ENCODE data around the gene CHPF. TPM values are rescaled to one million over a fixed set of nuclear protein-coding genes. Genes with fewer than 3 reads are reported as not detected.

Gene CHPF
- total RNA-seq, 2 donors from 2014 or later = 14.0 to 27.6 TPM

DNA sequence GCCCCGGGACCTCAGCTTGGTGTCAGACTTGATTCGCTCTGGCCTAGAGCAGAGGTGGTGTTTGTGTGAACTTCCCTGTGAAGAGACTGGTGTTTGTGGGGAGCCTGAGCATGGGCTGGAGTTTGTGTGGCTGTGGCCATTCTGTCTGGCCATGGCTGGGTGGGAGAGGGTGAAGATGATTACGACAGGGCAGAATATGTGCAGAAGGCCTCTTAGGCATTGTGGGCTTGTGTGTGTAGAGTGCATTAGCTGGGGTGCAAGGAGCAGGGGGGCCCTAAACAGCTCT, 17.2 kb upstream of the CHPF start:
- H3K27ac Mint-ChIP-seq = no peak overlapping the region
- no peak overlapping the region for H3K4me3 Mint-ChIP-seq
- peaks cover 21% of the 10 kb centered on the region for H3K27me3 Mint-ChIP-seq
- H3K9me3 Mint-ChIP-seq = no peaks in the 10 kb centered on the region
- no peaks in the 10 kb centered on the region for H3K4me1 Mint-ChIP-seq
- no peaks in the 10 kb centered on the region for H3K36me3 Mint-ChIP-seq (ENCODE audit: low read depth)
- ATAC-seq (replicated peaks) = no peak

DNA sequence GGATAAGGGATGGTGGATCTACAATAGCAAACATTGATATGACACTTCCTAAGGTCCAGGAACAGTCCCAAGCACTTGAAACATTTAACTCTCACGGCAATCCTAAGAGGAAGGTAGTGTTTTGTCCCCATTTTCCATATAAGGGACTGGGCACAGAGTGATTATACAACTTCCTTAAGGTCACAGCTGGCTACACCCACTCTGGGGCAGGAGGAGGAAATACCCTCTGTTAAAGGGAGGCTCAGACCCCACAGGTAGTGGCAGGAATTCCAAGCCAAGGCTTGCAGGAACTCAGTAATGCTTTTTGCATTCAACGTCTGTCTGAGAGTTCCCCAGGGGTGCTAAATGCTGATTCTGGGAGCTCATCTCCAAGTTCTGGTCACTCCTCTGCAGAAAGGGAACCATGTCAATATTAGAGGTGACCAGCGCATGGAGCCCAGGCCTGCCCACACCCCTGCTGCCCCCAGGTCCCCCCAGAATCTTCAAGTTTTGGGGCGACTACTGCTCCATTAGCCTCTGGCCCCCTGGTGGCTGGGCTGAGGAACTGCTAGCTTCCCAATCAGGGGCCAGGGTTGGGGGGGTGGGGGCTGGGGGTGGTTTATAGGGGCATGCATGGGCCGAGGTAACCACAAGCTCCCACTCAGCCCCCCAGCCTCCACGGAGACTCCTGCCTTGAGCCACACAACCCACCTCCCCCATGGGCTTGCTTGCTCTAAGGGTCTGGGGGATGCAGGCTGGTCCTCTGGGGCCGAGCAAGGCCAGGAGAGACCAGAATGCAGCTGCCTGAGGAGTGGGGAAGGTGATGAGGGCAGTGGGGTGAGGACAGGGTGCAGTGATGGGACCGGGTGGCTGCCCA, 16.7 kb upstream of the CHPF start:
- H3K36me3 Mint-ChIP-seq (ENCODE audit: low read depth) = no peaks in the 10 kb centered on the region
- H3K4me3 Mint-ChIP-seq = no peak overlapping the region
- ATAC-seq (replicated peaks) = peak; percentile 35
- H3K9me3 Mint-ChIP-seq = no peaks in the 10 kb centered on the region
- no peak overlapping the region for H3K27ac Mint-ChIP-seq
- no peaks in the 10 kb centered on the region for H3K4me1 Mint-ChIP-seq
- peaks cover 21% of the 10 kb centered on the region for H3K27me3 Mint-ChIP-seq

DNA sequence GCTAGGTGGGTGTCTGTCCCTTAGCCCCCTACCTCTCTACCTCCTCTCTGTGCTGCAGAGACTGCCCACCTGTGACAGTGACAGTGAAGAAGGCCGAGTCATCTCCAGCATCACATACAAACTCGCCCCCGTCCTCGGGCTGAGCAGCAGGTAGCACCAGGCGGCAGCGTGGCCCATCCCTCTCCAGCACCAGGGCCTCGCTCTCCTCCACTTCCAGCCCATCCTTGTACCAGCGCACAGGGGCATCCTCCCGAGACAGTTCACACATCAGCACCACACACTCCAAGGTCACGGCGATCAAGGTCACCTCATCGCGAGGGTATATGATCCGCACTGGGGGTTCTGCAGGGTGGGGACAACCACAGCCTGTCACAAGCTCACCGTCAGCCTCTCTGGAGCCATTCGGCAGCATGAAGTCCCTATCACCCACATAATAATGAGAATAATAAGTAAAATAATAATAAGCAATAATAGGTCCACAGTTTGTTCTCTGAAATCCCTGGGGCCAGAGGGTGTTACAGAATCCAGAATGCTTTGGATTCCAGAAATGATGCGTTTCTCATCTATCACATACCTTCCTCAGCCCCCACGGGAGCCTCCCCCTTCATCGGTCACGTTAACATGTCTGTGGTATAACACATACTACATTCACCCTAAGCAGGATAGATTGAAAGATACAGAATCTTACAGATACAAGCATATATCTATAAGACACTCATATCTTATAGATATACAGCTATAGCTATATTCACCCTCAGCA, 15.7 kb upstream of the CHPF start:
- no peak for ATAC-seq (replicated peaks)

DNA sequence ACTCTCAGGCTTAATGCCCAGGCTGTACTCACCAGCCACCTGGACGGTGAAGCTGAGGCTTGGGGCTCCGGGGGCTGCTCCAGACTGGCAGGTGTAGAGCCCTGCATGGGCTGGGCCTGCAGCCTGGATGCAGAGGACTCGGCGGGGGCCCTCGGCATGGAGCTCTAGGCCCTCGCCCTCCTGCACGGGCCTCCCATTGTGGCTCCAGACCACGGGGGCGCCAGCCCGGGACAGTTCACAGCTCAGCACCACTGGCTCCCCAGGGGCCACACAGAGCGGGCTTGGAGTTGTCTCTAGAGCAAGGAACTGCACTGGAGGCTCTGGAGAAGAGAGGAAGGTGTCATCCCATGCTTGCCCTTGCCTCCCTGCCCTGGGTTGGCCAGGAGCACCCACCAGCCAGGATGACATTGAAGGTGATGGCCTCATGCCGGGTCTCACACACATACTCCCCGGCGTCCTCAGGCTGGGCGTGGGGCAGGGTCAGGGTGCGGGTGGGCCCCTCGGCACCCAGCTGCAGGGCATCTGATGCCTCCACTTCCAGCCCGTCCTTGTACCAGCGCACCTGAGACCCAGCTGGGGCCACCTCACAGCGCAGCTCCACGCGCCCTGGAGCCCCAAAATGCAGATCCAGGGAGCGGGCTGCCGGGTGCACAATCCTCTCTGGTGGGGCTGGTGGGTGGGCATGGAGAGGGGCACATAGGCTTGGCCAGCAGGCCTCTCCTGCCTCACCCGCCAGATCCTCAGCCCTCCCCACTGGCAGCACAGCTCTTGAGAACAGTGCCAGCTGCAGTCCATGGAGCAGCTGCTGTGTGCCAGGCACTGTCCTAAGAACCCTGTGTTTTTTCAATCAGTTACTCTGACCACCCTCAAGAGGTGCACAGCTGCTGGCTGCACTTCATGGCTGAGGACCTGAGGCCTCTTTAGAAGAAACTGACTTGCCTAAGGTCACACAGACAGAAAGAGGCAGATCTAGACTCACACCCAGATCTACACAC, 14.5 kb upstream of the CHPF start:
- Mint-ChIP-seq H3K4me1 (no peaks in the 10 kb centered on the region), H3K27me3 (peaks cover 25% of the 10 kb centered on the region), H3K9me3 (no peaks in the 10 kb centered on the region), H3K27ac (no peak overlapping the region), H3K36me3 (ENCODE audit: low read depth) (no peaks in the 10 kb centered on the region), H3K4me3 (no peak overlapping the region)
- ATAC-seq (replicated peaks) = no peak

More for the DNA sequence above, 15.7 kb upstream of the CHPF start:
- Mint-ChIP-seq H3K27me3 (peaks cover 21% of the 10 kb centered on the region), H3K27ac (no peak overlapping the region), H3K36me3 (ENCODE audit: low read depth) (no peaks in the 10 kb centered on the region), H3K9me3 (no peaks in the 10 kb centered on the region), H3K4me3 (no peak overlapping the region), H3K4me1 (no peaks in the 10 kb centered on the region)

DNA sequence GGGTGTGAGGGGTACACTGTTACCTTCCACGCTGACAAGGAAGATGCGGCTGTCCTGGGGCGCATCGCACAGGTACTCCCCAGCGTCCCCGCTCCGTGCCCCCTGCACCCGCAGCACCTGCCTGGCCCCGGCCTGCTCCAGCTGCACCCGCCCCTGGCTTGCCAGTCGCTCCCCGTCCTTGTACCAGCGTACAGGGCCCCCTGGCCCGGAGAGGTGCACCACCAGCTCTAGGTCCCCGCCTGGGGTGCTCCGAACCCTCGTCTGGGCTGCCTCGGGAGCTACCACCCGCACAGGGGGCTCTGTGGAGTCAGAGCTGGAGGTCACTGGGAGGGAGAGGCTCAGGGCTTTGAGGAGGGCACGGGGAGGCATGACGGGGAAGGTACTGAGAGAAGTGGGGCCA, 13.7 kb upstream of the CHPF start:
- H3K27me3 Mint-ChIP-seq = peaks cover 22% of the 10 kb centered on the region
- no peaks in the 10 kb centered on the region for H3K9me3 Mint-ChIP-seq
- H3K4me3 Mint-ChIP-seq = no peak overlapping the region
- no peak overlapping the region for H3K27ac Mint-ChIP-seq
- no peaks in the 10 kb centered on the region for H3K4me1 Mint-ChIP-seq
- ATAC-seq (replicated peaks) = no peak
- no peaks in the 10 kb centered on the region for H3K36me3 Mint-ChIP-seq (ENCODE audit: low read depth)

DNA sequence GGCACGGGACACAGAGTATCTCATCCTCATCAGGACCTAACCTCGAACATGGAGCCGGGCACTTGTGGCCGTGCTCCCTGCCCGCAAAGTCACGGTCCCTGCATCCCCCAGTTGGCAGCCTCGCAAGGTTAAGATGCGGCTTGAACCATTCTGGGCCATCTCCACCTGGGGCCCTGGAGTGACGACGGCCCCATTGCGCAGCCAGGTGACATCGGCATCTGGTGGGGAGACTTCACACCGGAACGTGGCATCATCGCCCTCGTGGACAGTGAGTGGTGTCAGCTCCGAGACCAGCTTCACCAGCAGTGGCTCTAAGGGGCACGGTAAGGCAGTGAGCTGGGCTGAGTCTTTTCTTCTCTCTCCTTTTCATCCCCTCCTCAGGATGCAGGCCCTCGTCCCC, 12.8 kb upstream of the CHPF start:
- no peaks in the 10 kb centered on the region for H3K9me3 Mint-ChIP-seq
- ATAC-seq (replicated peaks) = no peak
- H3K4me3 Mint-ChIP-seq = no peak overlapping the region
- H3K27ac Mint-ChIP-seq = no peak overlapping the region
- H3K36me3 Mint-ChIP-seq (ENCODE audit: low read depth) = no peaks in the 10 kb centered on the region
- peaks cover 26% of the 10 kb centered on the region for H3K27me3 Mint-ChIP-seq
- no peaks in the 10 kb centered on the region for H3K4me1 Mint-ChIP-seq

DNA sequence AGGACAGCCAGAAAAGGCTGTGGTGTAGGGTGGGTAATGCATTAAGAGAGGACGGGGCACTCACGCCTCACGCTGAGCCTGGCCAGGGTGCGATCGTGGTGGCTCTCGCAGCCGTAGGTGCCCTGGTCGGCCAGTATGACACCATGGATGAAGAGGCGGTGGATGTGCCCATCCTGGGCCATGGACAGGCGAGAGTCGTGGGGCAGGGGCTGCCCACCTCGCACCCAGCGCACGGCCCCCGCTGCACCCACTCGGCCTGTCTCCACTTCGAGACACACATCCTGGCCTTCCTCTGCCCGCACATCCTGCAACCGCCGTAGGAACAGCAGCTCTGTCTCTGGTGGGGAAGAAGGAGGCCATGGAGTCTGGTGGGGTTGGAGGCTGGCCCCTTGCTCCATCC, 12.3 kb upstream of the CHPF start:
- H3K36me3 Mint-ChIP-seq (ENCODE audit: low read depth) = no peaks in the 10 kb centered on the region
- ATAC-seq (replicated peaks) = no peak
- H3K27ac Mint-ChIP-seq = no peak overlapping the region
- peaks cover 28% of the 10 kb centered on the region for H3K27me3 Mint-ChIP-seq
- no peaks in the 10 kb centered on the region for H3K9me3 Mint-ChIP-seq
- no peak overlapping the region for H3K4me3 Mint-ChIP-seq
- peaks cover 2% of the 10 kb centered on the region for H3K4me1 Mint-ChIP-seq

DNA sequence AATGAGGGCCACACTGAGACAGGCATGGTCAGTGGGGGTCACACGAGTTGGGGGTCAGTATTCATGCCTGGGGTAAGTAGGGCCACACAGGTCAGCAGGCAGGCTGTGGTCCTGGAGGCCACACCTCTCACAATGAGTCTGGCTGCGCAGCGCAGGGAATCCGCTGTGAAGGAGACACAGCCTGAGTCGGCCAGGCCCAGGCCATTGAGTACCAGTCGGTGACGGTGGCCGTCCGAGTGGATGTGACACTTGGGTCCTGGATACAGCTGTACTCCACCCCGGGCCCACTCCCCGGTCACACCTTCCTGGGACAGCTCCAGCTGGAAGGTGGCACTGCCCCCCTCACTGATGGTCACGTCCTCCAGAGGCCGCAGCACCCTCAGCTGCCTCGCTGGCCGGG, 10.7 kb upstream of the CHPF start:
- H3K4me3 Mint-ChIP-seq = no peak overlapping the region
- ATAC-seq (replicated peaks) = no peak
- H3K27ac Mint-ChIP-seq = no peak overlapping the region
- no peaks in the 10 kb centered on the region for H3K9me3 Mint-ChIP-seq
- peaks cover 5% of the 10 kb centered on the region for H3K4me1 Mint-ChIP-seq
- peaks cover 23% of the 10 kb centered on the region for H3K27me3 Mint-ChIP-seq
- H3K36me3 Mint-ChIP-seq (ENCODE audit: low read depth) = no peaks in the 10 kb centered on the region

DNA sequence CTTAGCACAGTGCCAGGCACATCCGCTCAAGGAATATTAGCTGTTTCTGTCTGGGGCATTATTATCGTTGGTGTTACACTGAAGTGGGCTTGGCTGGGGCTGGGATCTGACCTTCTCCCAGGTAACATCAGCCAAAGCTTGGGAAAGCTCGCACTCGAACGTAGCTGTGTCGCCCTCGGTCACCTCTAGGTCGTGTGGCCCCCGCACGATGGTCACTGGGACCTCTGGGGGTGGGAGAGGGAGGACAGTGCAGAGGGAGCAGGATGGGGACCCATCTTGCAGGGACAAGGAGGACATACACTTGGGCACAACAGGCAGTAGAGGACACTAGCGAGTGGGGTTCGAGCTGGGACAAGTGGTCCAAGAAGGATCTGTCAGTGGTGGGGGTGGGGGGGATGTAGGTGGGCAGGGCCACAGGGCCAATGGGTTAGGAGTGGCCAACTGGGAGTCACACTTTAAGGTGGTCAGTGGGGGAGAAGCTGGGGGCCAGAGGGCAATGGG, 9.9 kb upstream of the CHPF start:
- Mint-ChIP-seq H3K9me3 (no peaks in the 10 kb centered on the region), H3K36me3 (ENCODE audit: low read depth) (no peaks in the 10 kb centered on the region), H3K4me1 (peaks cover 5% of the 10 kb centered on the region), H3K27ac (no peak overlapping the region), H3K27me3 (peaks cover 24% of the 10 kb centered on the region), H3K4me3 (peak overlapping the region; percentile 75)
- no peak for ATAC-seq (replicated peaks)

DNA sequence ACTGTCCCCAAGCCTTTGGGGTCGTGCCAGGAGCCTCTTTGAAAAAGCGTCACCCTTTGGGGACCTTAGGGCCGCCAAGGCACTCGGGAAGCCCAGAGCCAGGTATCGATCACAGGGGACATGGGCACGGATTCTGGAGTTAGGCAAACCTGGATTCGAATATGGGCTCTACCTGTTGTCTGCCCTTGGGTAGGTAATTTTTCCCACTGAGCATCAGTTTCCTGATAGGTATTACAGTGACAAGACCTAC, 9.5 kb upstream of the CHPF start:
- ATAC-seq (replicated peaks) = no peak
- H3K4me3 Mint-ChIP-seq = peak overlapping the region; percentile 75
- H3K36me3 Mint-ChIP-seq (ENCODE audit: low read depth) = no peaks in the 10 kb centered on the region
- H3K9me3 Mint-ChIP-seq = no peaks in the 10 kb centered on the region
- peaks cover 28% of the 10 kb centered on the region for H3K27me3 Mint-ChIP-seq
- H3K27ac Mint-ChIP-seq = no peak overlapping the region
- H3K4me1 Mint-ChIP-seq = peaks cover 5% of the 10 kb centered on the region

DNA sequence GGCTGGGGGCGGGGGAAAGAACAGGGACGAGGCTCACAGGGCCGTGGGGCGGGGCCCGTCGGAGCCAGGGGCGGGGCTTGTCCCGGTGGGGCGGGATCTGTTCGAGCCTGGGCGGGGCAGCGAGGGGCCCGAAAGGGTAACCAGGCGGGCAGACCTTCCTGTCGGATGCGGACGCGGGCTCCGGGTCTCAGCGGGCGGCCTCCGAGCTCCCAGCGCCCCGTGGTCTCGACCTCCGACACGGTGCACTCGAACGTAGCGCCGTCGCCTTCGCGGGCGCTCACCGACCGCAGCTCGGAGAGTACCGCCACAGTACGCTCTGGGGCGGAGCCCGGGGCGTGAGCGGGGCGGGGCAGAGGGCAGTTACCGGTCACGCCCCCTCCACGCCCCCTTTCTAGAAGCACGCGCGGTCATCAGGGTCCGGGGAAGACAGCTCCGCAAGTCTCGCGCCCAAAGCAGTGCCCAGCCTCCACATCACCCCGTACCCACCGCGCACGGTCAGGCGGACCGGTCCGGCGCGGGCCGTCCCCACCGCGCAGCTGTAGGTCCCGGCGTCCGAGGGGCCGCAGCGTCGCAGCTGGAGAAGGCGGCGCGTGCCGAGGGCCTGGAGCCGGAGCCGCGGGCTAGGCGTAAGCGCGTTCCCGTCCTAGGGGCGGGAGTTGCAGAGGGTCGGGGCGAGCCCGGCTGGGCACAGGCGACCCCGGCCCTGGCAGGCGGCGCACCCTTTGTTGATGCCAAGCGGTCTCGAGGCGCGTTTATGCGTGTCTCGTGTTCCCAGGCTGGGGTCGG, 9.0 kb upstream of the CHPF start:
- ATAC-seq (replicated peaks) = peak; percentile 94
- H3K4me3 Mint-ChIP-seq = peak overlapping the region; percentile 75
- peaks cover 28% of the 10 kb centered on the region for H3K27me3 Mint-ChIP-seq
- H3K27ac Mint-ChIP-seq = no peak overlapping the region
- H3K4me1 Mint-ChIP-seq = peaks cover 5% of the 10 kb centered on the region
- no peaks in the 10 kb centered on the region for H3K9me3 Mint-ChIP-seq
- H3K36me3 Mint-ChIP-seq (ENCODE audit: low read depth) = no peaks in the 10 kb centered on the region

DNA sequence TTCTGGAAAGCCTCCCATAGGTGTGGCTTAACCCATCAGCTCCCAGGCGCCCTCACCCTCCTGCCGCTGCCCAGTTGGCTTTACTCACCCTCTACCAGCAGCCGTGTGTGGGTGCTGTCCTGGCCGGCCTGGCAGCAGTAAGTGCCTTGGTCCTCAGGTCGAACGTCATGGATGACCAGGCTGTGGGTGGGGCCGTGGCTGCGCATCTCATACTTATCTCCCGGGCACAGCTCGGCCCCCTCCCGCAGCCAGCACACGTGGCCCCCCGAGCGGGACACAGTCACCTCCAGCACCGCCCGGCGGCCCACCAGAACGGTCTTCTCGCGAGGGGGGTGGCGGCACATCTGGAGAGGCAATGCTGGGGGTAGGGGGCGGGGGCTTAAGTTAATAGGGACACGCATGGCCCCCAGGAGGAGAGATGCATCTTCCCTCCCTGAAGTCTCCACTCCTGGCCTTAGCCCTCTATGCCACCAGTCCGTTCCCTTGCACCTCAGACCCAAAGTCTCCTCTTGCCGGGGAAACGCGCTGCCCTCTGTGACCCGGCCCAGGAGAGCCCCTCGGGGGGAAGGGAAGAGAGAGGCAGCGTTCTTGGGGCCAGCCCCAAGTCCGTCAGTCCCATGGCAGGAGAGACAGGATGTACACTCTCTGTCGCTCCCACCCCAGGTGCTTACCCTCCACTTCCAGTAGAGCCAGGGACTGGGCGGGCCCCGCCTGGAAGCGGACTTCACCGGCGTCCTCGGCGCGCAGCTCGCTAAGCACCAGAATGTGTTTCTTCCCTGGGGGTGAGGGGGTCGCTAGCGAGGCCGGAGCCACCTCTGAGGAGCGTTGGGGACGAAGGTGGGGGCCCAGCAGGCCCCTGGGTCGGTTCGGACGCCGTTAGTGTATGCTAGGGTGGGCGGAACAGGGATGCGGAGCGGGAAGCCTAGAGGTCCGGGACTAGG, 8.1 kb upstream of the CHPF start:
- H3K36me3 Mint-ChIP-seq (ENCODE audit: low read depth) = no peaks in the 10 kb centered on the region
- no peaks in the 10 kb centered on the region for H3K9me3 Mint-ChIP-seq
- H3K27ac Mint-ChIP-seq = no peak overlapping the region
- H3K4me3 Mint-ChIP-seq = peak overlapping the region; percentile 75
- peaks cover 5% of the 10 kb centered on the region for H3K4me1 Mint-ChIP-seq
- peak; percentile 33 for ATAC-seq (replicated peaks)
- H3K27me3 Mint-ChIP-seq = peaks cover 26% of the 10 kb centered on the region

DNA sequence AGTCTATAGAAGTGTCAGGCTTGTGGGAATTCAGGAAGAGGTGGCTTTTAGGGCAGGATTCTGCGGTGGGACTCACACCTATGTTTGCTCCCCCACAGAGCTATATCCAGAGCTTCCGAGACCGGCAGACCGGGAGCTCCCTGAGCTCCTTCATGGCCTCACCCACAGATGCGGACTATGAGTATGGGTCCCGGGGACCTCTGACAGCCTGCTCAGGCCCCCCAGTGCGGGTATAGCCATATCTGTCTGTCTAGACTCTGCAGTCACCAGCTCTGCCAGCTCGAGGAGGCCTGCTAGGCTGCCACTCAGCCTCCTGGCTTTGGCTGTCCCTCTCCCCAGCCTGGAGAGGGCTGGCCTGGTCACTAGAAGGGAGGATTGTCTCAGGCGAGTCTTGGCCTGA, 6.0 kb upstream of the CHPF start:
- H3K27me3 Mint-ChIP-seq = peaks cover 24% of the 10 kb centered on the region
- ATAC-seq (replicated peaks) = no peak
- peaks cover 10% of the 10 kb centered on the region for H3K4me1 Mint-ChIP-seq
- H3K36me3 Mint-ChIP-seq (ENCODE audit: low read depth) = no peaks in the 10 kb centered on the region
- H3K9me3 Mint-ChIP-seq = no peaks in the 10 kb centered on the region
- no peak overlapping the region for H3K27ac Mint-ChIP-seq
- no peak overlapping the region for H3K4me3 Mint-ChIP-seq

Data from activated T-helper 17 cell treated with anti-CD3 and anti-CD28 coated beads, Interleukin-2, amount 50 U/mL, for 72 hours (primary cell).